Measurements from ENCODE around the gene NOG.

The NOG gene

GRCh38 chr17:56596691-56597494, 3.4 kb downstream of the NOG start:
- DNase-seq (ENCODE audit: low read depth in 3 of 3), result no peak

- no peak for DNase-seq (ENCODE audit: low read depth in 3 of 3)
Measured at GRCh38 chr17:56597495-56597990, 4.0 kb downstream of the NOG start.

DNA sequence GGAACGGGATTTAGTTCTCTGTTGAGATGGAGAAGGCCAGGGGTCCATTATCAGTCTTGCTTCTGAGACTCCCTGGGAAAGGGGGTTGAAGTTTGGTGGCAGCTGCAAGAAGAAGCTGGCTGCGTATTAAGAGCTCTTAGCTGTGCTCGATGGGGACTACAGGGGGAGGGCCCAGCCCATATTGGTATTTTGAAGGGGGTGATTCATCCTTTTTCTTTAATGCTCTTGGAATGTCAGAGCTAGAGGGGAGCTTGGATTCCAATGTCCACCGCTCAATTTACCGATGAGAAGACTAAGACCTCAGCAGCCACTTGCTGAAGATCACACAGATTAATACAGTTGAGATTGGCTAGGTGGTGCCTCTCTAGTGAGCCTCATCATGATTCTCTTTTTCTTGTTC, 5.0 kb downstream of the NOG start:
- DNase-seq (ENCODE audit: low read depth in 3 of 3), result no peak

- no peak for DNase-seq (ENCODE audit: low read depth in 3 of 3)
Measured at GRCh38 chr17:56599088-56599487, 5.6 kb downstream of the NOG start.

DNA sequence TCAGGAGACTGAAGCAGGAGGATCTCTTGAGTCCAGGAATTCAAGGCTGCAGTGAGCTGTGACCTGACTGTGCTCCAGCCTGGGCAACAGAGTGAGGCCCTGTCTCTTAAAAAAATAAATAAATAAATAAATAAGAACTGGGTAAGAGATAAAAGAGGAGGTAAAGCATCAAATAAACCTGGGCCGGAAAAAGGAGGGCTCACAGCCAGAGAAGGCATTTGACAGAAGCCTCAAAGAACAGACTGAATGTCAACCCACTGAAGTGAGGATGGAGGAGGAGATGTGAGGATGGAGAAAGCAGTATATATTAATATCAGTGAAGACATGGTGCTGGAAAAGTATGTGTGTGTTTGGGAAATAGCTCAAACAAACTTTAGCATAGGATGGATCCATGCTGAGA, 6.1 kb downstream of the NOG start:
- DNase-seq (ENCODE audit: low read depth in 3 of 3), result no peak

GRCh38 chr17:56600256-56600655, 6.8 kb downstream of the NOG start:
- no peak for DNase-seq (ENCODE audit: low read depth in 3 of 3)

DNA sequence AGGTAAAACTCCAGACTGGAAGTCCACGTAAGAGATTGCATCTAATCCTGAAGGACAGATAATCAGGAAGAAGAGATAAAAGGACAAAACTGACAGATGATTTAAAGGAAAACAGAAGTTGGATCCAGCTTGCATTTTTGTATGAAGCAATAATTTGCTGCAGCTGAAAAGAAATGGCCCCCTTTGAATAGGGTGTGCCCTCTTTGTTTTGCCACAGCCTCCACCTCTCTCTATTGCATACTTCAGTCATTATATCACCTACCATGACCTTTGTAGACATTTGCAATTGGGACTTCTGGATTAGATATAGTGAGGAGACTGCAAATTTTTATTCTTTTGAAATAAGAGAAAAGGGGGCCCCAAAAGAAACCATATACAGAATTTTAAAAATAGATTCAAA, 8.1 kb downstream of the NOG start:
- DNase-seq (ENCODE audit: low read depth in 3 of 3), result no peak

DNA sequence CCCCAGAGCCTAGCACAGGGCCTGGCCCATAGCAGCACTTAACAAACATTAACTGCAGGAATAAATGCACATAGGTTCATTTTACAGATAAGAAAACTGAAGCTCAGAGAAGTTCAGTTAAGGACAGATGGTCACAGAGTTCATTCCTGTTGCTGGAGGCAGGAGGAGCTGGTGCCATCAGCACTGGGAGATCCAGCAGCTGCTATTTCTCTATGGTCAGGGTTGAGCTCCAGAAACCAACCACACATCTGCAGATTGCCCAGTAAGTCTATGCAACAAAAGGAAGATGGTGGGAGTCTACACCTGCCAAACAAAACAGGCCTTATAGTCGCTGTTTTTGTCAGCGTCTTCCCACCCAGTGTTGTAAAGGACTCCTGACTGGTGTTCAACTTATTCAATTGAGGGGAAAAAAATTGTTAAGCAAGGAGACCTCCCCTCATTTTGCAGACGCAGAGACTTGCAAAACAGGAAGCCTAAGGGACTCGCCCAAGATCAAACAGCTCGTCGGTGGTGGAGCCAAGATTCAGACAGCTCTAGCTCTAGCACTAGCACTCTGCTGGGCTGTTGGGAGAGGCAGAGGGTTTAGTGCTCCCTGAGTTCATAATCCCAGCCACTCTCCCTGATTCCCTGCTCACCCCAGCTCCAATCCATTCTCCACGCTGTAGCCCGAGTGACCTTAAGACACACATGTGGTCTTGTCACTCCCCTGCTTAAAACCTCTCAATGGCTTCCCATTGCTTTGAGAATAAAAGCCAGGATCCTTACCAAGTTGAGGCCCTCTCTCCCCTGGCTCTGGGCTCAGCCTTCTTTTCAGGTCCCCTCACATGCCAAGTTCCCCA, 9.0 kb downstream of the NOG start:
- no peak for DNase-seq (ENCODE audit: low read depth in 3 of 3)

DNA sequence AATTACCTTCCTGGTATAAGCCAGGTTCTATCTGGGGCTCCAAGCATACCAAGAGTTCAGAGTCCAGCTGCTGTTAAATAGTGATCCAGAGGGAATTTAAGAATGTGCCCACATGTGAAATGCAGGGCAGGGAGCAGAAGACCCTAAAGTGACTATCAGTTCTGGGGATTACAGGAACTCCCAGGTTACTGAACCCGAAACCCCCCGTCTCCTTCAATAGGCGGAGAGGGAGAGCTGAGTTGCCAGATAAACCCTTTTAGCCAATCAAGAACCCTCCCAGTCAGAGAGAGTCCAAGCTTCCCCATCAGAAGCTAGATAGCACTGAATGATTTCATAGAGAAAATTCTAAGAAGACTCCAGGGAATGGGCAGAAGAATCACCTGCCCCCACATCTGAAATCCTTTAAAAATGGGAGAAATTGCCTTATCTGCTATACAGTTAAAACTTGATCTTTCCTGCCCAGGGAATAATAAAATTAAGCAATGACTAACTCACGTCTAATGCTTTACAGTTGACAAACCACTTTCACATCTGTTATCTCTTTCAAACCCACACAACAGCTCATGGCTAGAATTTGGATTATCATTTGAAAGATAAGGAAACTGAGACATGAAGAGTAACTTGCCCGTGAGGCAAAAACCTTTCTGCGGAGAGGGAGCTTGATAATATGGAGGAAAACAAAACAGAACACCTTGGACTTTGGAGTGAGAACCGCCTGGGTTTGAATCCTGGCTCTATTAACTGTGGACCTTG, 10.2 kb downstream of the NOG start:
- DNase-seq (ENCODE audit: low read depth in 3 of 3), result no peak

GRCh38 chr17:56604691-56605290, 11.3 kb downstream of the NOG start:
- DNase-seq (ENCODE audit: low read depth in 3 of 3), result no peak

GRCh38 chr17:56608944-56609343, 15.4 kb downstream of the NOG start:
- DNase-seq (ENCODE audit: low read depth in 3 of 3), result no peak

DNA sequence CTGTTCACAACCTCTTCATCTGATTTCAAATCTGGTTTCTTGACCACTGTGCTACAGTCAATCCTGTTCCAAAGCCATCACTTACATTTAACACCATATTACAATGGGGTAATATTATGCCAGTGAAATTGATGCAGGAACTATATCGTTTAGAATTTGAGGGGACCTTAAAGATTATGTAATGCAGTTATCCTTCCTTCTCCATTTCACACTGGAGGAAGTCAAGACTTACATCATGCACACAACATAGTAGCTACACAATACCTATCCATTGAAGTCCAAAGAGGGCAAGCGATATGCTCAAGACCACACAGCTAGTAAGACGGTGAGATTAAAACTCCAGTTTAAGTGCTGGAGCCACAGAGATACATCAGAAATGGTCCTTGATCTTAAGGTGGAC, 16.8 kb downstream of the NOG start:
- DNase-seq (ENCODE audit: low read depth in 3 of 3), result no peak

DNA sequence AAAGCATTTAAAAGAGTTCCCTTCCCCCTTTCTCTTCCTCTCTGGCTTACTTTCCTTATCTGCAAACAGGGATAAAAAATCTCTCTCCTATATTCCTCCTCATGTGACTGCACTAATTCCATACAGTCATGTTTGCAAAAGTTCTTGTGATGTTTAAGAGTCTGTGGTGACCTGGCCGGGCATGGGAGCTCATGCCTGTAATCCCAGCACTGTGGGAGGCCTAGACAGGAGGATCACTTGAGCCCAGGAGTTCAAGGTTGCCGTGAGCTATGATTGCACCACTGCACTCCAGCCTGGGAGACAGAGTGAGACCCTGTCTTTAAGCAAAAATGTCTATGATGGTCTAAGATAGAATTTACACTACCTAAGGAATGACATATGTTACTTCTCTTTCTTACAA, 19.6 kb downstream of the NOG start:
- no peak for DNase-seq (ENCODE audit: low read depth in 3 of 3)

DNA sequence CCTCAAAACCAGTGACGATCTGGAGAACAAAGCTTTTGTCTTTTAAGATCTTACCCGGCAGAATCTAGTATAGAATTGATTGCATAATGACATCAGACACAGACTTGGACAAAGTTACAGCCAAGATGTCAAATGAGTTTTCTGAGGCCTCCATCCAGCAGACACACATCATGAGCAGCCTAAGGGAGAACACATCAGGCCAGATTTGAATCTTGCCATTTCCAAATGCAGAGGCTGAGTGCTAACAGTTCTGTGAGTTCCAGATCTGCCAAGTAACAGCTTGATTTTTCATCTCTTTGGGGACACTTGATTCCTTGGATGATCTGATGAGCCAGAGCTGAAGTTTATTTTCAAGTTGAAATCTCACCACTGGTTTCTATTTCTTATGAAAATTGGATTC, 21.0 kb downstream of the NOG start:
- no peak for DNase-seq (ENCODE audit: low read depth in 3 of 3)

GRCh38 chr17:56616239-56616638, 22.7 kb downstream of the NOG start:
- DNase-seq (ENCODE audit: low read depth in 3 of 3), result no peak

DNA sequence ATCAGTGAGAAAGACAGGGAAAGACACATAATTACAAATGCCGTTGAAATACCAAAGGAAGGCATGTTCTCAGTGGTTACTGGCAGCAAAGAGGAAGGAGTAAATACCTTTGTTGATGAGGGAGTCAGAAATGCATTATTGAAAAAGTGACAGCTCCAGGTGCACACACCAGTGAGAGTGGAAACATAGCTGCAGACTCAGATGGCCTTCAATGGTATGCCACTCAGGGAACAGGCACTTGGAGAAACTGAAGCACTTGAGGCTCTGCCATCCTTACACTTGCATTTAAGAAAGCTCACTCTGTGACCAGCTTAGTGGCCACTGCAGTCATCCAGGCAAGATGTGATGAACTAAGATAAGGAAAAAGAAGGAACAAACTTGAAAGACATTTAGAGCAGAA, 29.9 kb downstream of the NOG start:
- DNase-seq (ENCODE audit: low read depth in 3 of 3), result no peak

DNA sequence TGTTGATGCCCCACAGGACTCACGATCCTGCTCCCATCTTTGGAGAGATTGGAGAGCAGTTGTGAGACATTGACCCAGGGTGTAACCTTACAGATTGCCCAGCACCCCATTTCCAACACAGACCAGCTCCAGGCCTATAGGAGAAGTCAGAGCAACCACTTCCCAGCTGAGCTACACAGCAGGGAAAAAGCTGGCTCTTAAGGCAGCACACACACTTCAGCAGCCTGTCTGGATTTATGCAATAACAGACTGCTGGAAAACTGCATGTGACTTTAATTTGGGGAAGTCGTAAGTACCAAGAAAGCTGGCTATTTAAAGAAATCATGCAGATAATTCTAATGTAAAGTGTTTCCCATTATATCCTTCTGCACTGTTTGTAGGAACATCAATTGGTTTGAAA, 30.8 kb downstream of the NOG start:
- DNase-seq (ENCODE audit: low read depth in 3 of 3), result no peak

DNA sequence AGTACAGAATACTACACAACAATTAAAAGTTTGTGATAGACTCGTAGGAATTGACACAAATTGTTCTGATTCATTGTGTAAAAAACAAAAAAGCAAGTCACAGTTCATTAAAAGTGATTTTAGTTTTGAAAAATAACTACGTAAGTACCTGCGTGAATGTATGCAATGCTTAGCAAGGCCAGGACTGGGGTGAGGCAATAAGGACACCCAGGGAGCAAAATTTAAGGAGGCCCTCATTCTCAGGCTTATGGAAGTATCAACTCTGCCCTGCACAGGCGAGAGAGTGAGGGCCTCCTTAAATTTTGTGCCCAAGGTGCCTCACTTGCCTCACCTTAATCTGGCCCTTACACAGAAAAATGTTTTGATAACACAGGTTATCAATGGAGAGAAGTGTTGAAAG, 31.4 kb downstream of the NOG start:
- DNase-seq (ENCODE audit: low read depth in 3 of 3), result no peak

- no peak for DNase-seq (ENCODE audit: low read depth in 3 of 3)
Measured at GRCh38 chr17:56629531-56630075, 36.1 kb downstream of the NOG start.

- no peak for DNase-seq (ENCODE audit: low read depth in 3 of 3)
Measured at GRCh38 chr17:56630202-56630601, 36.7 kb downstream of the NOG start.

GRCh38 chr17:56633681-56634080, 40.2 kb downstream of the NOG start:
- DNase-seq (ENCODE audit: low read depth in 3 of 3), result no peak

GRCh38 chr17:56635641-56636040, 42.1 kb downstream of the NOG start:
- no peak for DNase-seq (ENCODE audit: low read depth in 3 of 3)
